NCI-H187 treated with DMSO at 0.1 percent for 48 hours (cell line): ENCODE measurements around the gene ARHGAP18.

Experiments used
- DNase-seq: peaks from one replicate; lab custom pipeline; 2025; lab: John Stamatoyannopoulos, UW

Gene ARHGAP18

DNA sequence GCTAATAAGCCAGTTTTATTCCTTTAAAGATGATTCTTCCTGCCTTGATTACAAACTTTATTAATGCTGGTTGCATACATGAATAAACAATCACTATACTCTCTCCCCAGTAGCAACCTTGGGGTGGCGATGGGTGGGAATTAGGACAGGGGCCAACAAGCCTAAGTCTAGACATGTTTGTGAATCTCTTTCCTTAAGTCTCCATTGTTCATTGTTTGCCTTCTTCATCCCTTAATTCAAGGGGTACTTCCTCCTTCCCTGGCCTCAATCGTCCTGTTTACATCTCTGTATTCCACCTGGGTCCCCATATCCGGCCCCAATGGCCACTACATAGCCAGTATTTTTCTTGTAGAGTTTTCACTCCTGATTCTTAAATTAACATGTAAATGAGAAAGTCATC lies 66.0 kb downstream of the ARHGAP18 start:
- no peak for DNase-seq

DNA sequence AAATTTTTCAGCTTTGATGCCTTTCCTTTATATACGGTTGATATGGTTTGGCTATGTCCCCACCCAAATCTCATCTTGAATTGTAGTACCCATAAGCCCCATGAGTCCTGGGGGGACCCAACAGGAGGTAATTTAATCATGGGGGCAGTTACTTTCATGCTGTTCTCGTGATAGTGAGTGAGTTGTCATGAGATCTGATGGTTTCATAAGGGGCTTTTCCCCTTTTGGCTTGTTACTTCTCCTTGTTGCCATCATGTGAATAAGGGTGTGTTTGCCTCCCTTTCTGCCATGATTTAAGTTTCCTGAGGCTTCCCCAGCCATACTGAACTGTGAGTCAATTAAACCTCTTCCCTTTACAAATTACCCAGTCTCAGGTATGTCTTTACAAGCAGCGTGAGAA lies 66.8 kb downstream of the ARHGAP18 start:
- no peak for DNase-seq

DNA sequence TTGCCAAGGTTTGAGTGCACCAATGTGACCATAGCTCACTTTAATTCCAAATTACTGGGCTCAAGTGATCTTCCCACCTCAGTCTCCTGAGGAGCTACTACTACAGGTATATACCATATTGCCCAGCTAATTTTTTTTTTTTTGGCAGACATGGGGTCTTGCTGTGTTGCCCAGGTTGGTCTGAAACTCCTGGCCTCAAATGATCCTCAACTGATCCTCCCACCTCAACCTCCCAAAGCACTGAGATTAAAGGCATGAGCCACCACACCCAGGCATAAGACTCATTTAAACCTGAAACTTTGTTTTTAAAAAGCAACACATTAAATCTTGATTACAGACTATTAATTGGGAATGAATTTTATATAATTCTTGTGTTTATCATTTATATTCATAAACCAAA lies 67.7 kb downstream of the ARHGAP18 start:
- DNase-seq = no peak

DNA sequence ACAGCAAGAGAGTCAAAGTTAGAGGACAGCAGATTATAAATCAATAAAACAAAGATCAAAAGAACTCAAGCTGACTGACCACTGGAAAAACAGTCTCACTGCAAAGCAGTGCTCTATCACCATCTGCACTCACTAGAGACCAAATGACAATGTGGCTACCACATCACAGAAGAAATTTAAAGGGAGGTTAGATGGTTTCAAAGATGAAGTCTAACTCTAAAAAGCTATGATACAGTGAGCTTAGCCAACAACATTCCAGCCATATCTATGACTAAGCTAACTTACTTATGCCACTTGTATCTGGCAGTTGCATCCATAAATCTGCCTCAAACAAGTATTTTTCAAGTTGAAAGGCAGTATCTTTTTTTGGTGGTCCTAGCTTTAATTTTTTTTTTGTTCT lies 68.6 kb downstream of the ARHGAP18 start:
- no peak for DNase-seq

DNA sequence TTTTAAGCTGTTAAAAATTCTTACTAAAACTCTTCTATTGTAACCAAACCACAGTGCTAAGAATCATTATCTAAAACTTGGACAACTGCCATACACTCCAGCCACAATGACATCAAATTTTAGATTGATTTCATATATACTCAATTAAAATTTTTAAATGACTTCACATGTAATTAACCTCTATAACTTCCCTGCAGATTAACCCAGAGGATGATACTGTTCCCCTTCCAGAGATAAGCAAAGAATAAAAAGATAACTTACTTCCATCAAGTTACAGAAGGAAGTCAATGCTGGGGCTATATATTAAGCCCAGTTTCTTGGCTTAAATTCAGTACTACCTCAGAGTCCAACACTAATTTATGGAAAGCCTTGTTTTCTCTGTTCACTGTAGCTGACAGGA lies 71.3 kb downstream of the ARHGAP18 start:
- no peak for DNase-seq

DNA sequence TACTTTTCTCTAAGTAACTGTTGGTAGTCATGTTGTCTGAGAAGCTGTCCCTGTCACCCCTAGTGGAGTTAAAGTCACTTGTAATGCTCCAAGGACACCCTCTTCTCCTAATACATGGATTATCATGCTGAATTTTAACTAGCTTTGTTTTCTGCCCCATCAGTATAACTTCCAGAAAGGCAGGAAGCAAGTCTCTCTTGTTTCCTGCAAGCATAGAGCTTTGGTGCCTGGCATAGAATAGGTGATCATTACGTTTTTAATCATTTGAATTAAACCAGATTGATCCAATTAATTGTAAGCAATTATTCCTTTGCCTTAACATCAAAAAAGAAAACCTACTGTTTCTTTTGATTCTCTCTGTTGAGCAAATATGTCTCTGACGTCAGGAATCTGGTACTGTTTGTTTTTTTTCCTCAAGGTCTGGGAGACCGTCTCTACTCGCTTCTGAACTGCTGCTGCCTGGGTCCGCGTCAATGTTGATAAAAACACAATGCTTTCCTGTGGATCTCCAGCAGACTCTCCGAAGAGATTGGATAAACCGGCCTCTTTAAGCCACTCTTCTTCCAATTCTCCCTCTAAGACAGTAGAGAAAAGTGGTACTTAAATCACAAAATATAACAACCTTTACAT lies 71.8 kb downstream of the ARHGAP18 start:
- DNase-seq = no peak

DNA sequence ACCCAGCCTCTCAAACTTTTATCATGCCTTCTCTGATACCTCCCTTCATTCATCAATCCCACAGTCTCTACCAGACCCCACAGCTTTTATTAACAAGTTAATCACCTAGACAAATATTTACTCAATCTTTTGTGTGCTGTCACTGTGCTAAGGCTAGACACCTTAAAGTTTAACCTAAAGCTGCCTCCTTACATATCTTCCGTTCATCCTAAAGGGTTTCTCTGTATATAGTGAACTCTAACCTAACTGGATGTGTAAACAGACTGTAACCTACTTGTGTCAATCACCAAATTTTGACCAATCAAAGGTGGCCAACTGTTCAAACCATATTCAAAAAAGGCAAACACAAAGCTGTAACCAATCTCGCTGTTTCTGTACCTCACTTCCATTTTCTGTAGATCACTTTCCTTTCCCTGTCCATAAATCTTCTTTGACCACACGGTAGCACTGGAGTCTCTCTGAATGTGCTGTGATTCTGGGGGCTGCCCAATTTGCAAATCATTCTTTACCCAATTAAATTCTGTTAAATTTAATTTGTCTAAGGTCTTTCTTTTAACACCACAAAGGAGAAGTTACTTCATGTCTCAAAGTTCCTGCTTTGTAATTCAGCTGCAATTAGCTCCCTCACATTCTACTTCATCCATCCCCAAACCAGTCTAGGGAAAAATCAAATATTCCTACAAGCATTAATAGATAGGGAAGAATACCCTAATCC lies 72.5 kb downstream of the ARHGAP18 start:
- no peak for DNase-seq

DNA sequence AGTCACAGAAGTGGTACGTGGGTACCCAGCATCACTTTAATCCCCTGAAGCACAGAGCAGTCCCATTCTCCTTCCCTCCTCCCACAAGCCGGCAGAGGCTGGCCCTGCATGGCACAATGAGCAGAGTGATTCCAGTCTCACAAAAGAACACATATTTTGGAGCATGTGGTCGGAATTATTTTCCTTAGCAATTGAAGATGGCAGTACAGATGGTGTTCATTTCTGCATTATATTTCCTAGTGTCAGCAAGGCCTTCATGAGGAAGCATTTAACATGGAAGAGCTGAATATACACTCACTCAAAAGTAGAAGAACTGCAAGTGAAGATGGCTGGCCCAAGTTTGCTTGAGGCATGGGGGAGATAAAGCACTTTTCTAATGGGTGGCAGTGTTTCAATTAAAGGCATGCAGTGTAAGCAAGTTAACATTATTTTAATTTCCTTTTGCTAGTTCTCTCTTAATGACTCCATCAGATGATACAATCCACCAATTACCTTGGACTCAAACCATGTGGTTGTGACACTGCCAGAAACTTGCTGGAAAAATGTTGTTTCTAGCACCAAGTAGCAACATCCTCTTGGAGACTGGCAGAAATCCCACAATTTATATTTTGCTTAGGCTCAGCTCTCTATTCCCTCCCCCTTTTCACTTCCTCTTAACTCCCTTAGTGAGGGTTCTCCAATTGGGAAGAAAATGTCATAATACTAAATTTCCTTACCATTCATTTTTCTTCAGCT lies 74.4 kb downstream of the ARHGAP18 start:
- DNase-seq = no peak

DNA sequence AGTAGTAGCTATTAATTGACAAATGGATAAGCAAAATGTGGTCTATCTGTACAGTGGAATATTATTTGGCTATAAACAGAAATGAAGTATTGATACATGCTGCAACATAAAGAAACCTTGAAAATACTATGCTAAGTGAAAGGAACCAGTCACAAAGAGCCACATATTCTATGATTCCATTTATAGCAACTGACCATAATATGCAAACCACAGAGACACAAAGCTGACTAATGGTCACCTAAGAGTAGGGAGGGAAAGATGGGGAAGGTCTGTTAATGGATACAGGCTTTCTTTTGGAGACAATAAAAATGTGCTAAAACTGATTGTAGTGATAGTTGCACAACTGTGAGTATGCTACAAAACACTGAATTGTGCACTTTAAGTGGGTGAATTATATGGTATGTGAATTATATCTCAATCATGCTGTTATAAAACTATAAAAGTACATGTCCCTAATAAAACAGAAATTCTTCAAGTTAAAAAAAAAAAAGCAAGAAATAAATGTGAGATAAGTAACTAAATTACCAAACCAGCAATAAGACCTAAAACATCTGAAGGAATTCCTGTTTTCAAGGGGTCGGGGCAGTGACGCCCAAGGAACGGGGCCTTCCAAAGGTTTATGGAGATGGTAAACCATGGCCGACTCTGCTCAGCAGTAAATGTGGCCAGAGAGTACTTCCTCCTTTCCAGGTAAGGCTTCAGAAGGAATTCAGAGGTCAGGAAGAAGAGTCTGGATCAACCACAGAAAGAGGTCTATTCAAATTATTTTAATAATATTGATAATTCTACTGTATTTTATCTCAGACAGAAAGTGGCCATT lies 75.4 kb downstream of the ARHGAP18 start:
- DNase-seq = no peak

DNA sequence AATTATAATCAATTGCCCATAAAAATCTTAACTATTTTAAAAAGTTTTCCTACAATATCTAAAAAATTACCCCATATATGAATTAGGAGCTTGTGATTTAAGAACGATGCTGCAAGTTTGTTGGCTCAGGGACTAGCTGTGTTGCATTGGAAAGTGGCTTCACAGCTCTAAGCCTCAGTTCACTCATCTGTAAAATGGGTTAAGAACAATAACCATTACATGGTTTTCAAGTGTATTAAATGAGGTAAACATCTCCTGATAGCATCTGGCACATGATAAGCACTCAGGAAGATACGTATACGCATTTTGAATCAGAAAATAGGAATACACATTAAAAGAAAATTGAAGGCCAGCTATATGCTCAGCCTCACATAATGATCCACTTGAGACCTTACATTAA lies 76.4 kb downstream of the ARHGAP18 start:
- DNase-seq = no peak

DNA sequence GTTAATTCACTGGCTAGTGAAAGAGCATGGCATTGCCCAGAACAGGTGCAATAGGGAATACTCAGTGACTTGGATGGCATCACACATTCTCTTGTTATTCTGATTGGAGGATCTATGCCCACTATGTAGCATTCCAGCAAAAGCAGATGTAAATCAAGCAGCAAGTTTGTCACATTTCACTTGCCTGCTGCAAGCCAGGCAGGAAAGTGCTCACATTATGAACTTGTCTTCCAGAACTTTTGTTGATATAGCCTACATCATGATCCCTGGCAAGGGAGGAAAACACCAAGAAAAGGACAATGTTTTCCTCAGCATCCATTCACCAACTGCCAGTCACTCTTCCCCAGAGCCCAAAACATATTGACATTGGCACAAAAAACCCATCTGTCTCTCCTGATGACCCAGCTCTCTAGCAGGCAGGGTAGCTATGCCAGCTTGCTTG lies 77.8 kb downstream of the ARHGAP18 start:
- no peak for DNase-seq

DNA sequence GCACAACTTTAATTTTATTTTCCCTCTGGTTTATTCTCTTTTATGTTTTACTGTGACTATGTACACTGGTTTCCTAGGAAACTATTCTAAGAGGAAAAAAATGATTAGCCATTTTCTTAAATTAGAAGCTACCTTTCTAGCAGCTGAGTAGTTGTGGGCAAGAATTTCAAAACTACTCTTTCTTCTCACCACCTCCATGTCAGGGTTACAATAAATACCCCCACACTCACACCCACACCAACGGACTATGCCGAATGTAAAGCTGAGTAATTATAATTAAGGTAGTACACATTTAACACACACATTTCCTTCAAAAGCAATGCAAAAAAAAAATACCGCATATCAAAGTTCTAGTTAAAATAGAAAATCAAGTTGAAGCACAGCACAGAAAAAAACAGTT lies 78.9 kb downstream of the ARHGAP18 start:
- no peak for DNase-seq

DNA sequence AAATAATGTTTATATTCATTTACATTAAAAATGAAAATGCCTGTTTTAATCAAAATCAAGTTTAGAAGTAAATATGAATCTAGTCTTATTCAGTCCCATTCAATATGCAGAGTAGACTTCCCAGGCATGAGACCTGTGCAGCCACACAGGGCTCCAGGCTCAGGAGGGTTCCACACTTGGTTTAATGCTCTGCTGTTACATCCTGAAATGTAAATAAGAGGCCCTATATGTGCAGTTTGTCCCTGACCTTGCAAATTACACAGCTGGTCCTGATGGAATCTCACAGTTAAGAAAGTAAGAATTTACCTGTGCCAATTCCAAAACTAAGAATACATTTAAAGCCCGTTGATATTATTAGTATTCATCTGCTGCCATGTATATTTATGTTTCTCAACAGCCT lies 79.4 kb downstream of the ARHGAP18 start:
- no peak for DNase-seq

DNA sequence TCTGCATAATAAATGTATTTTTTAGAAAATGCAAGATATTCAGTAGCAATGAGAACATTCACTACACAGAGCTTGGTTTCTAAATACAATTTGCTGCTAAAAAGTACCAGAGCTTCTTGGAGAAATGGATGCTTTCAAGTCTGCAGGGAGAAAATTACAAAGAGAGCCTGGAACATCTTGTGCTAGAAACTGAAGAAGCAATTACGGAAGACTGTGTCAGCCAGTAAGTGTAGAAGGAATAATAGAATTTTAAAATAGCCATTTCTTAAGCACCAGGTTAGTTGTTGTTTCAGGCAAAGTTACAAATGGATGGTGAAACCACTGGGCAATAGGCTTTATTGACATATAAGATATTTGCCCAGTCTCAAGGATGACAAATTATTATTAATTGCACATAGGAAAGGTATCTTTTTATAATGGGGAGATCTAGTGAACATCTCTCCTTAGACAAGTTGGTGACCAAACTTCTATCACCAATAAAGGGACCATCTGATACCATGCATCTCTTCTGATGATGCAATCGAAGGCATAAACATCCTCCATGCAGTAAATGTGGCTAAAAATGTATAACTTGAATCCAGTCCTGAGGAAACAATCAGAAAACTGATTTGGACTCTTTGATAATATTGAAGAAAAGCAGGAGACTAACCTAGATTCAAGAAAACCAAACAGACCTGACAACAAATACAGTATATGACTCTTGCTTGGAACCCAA lies 81.7 kb downstream of the ARHGAP18 start:
- no peak for DNase-seq

DNA sequence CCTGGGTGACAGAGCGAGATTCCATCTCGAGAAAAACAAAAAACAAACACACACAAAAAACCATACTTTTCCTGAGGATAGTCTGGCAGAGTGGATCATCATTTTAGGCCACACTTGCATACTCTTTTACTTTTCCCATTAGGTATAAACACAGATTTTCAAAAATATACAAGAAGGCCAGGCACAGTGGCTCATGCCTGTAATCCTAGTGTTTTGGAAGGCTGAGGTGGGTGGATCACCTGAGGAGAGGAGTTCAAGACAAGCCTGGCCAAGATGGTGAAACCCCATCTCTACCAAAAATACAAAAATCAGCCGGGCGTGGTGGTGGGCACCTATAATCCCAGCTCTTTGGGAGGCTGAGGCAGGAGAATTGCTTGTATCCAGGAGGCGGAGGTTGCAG lies 85.5 kb downstream of the ARHGAP18 start:
- DNase-seq = no peak

DNA sequence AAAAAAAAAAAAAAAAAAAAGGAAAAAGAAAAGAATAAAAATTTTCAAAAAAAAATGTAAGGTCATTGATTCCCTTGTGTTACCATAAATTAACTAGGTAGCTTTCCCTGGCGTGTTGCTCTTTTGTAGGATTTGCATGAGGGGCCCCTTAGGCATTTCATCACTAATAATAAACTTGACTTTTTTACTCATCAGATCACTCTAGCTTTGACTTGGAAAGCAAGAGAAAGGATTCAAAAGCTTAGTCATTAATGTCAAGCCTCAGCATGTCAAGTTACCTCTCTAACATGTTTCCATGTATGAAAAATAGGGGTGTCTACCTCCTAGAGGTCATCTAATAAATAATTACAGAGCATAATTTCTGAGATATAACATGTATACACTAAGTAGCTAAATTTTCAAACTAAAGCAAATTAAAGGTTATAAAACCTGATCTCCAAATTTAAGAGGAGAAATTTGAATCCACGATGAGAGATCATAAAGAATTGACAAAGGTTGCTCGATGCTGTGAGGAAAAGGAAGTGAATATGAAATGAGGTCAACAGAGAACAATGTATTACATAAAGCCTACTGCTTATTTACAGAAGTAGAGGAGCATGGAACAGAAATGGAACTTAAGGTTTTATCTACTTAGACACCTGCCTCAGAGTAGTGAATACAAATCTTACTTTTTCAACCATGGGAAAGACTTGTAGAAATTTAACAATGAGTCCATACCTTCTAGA lies 86.8 kb downstream of the ARHGAP18 start:
- no peak for DNase-seq

DNA sequence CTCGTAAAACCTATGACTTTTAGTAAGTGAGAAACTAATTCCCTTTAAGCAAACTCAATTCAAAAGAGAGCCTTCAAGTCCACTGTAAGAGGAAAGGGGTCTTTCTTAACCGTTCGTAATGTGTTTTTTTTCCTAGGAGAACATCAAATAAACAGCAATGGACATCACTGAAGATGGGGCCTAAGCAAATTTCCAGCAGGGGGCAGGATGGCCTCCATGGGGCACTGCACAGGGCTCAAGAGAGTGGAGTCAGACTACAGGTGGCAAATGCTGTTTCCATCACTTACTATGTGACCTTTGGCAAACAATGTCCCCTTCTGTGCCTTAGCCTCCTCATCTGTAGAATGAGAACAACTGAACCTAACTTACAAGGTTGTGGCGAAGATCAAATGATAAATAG lies 88.7 kb downstream of the ARHGAP18 start:
- no peak for DNase-seq

DNA sequence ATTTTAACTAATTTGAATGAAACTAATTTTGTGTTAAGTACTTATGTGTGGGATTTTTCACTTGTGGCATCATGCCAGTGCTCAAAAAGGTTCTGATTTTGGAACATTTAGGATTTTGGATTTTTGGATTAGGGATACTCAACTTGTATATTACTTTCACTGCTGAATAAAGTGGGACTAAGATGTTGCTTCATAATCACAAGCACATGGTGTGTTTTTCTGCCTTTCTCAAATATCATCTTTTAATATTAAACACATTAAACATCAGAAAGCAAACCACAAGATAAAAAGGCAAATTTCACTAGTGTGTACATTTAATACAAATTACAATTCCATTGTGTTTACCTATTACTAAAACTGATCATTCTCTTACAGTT lies 89.8 kb downstream of the ARHGAP18 start:
- DNase-seq = no peak

DNA sequence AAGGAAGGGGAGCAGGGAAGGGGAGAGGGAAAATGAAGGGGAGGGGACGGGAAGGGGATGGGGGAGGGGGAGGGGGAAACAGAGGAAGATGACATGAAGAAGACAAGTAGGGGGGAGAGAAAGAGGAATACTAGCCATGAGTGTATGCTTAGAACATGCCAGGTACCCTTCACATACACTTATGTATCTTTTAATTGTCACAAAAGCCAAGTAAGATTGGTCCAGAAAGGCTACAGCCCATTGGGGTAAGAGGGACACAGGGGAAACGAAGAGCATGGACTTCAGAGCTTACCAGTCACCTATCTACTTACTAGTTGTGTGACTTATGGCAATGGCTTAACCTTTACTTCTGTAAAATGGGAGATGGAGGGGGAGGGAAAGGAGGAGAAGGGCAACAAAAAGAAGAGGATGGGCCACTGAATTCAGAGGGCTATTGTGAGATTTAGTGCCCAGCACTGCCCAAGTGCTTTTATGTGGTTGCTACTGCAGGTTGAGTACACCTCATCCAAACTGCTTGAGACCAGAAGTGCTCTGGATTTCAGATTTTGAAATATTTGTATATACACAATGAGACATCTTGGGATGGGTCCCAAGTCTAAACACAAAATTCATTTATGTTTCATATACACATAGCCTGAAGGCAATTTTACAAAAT lies 90.3 kb downstream of the ARHGAP18 start:
- no peak for DNase-seq

DNA sequence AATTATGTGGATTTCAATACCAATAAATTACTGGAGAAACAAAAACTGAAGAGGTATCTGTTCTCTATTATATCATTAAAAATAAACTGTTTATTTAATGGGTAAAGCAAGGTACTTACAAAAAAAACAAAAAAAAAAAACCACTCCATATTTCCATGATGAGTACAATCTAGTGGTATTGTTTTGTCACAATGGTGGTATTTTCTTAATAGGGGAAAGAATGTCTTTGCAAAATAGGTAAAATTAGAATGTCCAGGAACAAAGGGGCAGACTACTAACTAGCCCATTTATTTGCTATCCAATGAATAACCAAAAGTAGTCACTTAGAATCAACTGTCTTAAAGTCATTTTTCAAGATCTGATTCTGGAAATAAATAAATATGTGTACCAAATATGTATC lies 92.0 kb downstream of the ARHGAP18 start:
- DNase-seq = no peak

DNA sequence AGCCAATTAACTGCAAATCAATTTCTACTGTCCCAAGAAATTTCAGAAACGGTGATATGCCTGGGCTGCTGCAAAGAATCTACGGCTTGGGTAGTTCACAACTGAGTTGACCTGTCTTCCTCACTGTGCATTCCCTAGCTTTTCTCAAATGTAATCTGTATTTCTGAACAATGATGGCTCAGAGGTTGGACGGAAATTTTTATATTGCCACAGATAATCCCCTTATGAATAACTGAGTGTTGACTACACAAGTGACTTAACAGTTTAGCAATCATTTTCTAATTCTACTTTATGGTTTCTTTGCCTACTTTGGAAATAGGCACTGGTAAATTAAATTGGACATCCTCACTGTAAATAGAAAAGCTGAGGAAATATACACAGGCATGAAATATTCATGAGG lies 94.5 kb downstream of the ARHGAP18 start:
- no peak for DNase-seq
